ENCODE data around the gene PLAU.

The PLAU gene

GRCh38 chr10:73910764-73911552, at the start of gene PLAU:
Gene PLAU (plus strand): TSS chr10:73911132. CDS start chr10:73911556, 424 bp downstream.
- DNase-seq (ENCODE audit: low spot score), result peak; percentile 43

DNA sequence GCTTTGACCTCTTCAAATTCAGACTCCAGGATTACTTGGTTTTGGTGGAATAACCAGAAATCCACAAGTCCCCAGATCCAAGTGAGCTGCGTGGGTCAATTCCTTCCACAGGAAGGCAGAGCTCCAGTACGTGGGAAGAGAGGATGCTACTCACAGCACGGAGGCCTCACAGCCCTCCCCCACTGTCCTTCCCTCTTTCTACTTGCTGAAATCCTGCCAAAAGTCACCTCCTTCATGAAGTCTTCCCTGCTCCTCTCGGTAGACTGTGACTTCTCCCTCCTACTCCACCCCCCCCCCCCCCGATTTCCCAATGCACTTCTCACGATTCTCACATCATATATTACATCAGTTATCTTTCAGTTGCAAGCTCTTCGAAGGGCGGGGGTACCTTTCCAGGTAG, 48.9 kb upstream of the PLAU start:
- no peak for DNase-seq (ENCODE audit: low spot score)

- no peak for DNase-seq (ENCODE audit: low spot score)
These were observed 47.7 kb upstream of the PLAU start for GRCh38 chr10:73863039-73863817.

DNA sequence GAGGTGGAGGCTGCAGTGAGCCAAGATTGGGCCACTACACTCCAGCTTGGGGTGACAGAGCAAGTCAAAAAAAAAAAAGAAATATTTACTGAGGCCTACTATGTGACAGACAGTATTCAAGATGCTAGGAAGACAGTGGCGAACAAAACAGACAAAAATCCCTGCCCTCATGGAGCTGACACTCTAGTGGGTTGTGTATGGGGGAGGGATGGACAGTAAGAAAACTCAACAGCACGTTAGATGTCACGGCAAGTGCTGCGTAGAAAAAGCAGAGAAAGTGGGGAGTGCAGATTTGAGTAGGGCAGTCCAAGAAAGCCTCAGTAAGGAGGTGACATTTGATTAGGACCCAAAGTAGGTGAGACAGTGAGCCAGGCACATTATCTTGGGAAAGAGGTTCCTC, 46.7 kb upstream of the PLAU start:
- DNase-seq (ENCODE audit: low spot score), result no peak

GRCh38 chr10:73865107-73865458, 45.8 kb upstream of the PLAU start:
- no peak for DNase-seq (ENCODE audit: low spot score)

DNA sequence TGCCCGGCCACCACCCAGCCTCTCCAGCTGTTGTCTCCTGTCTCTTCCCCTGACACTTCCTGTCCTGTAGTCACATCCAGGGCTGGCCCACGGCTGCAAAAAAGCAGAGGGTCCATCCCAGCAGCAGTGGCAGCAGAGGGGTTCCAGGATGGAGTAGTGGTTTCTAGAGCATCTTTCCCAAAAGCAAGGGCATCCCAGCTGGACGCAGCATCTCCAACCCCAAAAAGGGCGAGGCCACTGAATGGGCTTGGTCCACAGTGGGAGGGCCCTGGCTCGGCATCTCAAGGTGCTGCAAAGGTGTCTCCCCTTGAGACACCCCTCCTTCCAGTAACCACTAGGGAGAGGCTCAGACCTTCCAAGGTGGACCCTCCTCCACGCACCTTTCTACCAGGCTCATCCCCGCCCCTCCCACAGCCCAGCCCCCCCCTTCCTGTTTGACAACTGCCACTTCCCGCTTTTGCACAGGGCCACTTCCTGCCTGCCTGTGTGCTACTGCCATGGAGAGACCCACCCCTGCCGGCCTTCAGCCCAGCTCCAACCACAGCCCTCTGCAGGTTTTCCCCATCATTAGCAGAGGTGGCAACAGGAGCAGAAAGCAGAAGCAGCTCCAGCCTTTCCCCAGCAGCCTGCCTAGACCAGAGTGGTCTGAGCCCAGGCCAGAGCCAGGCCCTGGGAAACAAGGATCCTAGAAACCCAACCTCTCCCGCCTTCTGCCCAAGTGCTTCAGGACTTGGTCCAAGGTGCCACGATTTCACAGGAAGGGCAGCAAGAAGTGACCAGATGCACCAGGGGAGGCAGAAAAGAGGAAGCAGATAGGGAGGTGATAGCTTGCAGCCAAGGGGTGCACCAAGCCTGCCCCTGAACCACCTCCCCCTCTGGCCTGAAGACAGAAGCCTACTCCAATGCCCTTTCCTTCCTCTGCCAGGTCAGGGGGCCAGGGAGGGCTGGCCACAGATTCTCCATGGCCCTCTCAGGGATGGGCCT, 45.2 kb upstream of the PLAU start:
- no peak for DNase-seq (ENCODE audit: low spot score)

DNA sequence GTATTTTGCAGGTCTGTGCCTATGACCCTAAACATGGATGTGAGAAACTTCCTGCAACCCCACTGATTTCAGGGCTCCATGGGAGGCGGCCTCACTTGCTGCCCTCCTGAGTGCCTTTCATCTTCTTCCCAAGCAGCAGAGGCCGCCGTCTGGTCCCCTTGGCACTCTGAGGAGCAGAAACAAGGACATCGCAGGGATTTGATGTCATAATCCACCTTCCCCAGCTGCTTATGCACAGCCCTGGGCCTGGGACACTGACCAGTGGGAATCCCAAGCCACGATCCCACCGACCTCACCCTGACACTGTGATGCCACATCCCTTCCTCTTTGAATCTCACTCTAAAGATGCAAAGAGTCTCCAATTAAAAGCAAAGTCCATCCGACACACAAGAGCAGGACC, 44.3 kb upstream of the PLAU start:
- DNase-seq (ENCODE audit: low spot score), result no peak

DNA sequence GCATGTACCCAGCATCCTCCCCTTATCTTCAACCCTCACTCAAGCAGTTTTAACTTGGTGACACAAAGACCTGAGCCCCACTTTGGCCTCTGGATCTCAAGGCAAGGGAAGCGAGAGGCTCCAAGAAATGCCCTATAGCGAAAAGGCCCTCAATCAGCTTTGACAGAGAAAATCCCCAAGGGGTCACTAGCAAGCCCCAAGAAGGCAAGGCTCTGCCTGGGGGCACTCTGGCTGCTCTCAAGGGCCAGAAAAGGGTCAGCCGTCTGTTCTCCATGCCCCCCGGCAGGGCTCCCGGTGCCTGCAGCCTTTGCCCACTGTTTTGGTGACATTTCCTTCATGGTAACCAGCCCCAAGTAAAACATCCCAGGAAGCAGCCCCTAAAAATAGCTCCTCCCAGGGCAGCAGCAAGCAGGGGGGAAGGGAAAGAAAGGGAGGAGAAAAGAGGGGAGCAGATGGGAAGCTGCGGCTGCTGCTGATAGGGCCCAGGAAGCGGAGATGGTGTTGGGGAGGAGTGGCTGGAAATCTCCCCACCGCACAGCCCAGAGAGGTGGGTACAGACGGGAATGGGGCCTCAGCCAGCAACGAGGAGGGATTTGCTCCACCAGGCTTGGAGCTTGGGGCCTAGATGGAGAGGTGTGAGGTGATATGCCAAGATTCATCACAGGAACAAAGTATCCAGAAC, 43.7 kb upstream of the PLAU start:
- DNase-seq (ENCODE audit: low spot score), result no peak

GRCh38 chr10:73867871-73868631, 42.9 kb upstream of the PLAU start:
- DNase-seq (ENCODE audit: low spot score), result no peak

DNA sequence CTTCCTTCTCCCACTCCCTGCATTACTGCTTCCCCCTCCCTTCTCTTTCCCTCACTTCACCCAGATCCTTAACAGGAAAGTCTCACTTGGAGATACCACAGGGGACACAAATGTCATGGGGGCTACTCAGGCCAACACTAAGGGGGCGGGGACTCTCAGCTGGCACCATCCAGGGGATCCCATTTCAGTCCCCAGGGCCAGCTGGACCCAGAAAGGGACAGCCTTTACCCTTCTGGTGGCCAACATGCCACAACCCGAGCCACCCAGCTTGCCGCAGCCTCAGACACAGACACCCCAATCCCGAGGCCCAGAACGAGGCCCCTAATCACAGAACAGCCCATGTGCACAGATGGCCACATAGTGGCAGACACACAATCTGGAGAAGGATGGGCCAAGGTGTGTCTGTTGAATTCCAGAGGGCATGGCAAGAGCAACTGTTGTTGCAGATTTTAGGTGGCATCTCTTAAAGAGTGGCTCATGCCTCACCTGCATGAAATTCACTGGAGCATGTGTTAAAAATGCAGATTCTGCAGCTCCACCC, 42.2 kb upstream of the PLAU start:
- DNase-seq (ENCODE audit: low spot score), result no peak

- no peak for DNase-seq (ENCODE audit: low spot score)
These were observed 39.4 kb upstream of the PLAU start for GRCh38 chr10:73871295-73872189.

DNA sequence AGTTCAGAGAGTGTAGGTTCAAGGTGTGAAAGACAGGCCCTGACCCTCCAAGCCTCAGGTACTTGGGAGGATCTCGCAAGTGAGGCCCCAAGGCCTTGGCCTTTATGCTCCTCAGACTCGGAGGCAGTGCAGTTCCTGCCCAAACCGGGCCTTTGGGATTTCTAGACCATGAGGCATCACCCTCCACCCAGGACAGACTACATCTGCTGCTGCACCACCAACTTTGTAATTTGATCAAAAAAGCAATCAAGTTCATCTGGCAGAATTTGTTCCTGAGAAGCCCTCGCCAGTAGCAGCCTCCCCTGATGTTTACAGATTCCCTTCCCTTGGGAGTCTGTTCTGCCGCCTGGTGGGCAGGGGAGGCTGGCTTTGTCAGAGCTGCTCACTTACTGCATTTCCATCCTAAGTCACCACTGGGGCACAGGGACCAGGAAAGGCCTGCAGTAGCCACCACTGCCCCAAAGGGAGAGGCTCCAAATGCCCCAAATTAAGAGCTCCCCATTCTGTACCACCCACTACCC, 38.7 kb upstream of the PLAU start:
- DNase-seq (ENCODE audit: low spot score), result no peak

DNA sequence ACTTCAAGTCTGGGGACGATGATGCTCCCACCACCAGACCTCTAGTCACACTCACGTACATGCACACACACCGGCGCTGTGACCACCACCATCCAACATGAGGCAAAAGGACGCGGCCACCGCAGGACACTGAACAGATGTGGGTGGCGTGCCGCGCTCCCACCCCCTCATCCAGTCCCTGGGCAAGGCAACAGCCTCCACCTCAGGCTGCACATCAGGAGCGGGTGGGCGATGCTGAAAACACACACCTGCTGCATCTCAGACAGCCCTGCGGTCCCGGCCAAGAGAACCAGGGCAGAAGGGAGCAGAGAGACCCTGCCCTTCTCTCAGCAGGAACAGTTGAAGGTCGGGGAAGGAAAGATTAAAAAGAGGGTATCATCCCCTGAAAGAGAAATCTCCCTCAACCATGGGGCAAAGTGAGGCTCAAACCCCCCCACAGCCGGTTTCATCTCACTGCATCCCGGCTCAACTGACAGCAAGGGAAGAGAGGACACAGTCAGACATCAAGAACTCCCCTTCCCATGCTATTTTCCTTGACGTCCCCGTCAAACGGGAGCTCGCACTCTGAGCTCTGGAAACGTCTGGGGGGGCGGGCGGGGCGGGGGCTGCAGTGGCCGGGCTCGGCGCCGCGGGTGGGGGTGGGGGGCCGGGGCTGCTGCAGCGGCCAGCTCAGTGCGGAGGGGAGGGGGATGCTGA, 37.6 kb upstream of the PLAU start:
- DNase-seq (ENCODE audit: low spot score), result no peak

- no peak for DNase-seq (ENCODE audit: low spot score)
These were observed 37.1 kb upstream of the PLAU start for GRCh38 chr10:73873838-73874215.

GRCh38 chr10:73874267-73875138, 36.4 kb upstream of the PLAU start, which contains the start of gene CAMK2G:
Gene CAMK2G (minus strand): TSS chr10:73874555. CDS start chr10:73874461, 94 bp downstream.
- peak; percentile 89 for DNase-seq (ENCODE audit: low spot score)

DNA sequence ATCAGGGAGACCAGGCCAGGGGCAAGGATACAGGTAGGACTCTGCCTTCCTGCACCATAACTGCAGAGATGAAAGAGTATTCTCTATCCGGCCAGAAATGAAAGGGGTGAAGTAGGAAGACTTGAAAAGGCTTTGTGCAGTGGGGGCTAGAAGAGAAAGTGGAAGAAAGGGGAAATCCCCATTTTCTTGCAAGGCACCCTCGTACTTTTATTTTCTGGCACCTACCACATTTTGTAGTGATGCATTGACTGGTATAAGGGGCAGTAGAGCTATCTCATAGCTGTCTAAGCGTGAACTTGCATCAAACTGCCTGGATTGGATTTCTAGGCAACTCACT, 35.8 kb upstream of the PLAU start:
- no peak for DNase-seq (ENCODE audit: low spot score)

DNA sequence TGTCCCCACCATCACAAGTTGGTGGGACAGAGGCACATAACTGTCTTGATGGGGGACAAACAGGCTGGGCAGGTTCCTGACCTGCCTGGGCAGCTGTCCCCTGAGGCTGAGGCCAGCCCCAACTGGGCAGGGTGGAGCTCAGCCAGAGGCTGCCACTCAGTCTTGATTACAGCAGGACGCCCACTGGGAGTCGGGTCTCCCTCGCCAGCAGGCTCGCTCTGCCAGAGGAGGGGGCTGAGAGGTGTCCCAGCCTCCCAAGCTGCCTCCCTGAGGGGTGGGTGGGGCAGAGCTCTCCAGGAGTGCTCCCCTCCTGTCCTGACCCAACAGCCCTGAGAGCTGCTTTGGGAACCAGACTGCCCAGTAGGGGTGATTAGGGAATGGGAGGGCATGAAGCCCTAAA, 34.8 kb upstream of the PLAU start:
- no peak for DNase-seq (ENCODE audit: low spot score)

GRCh38 chr10:73876566-73876965, 34.4 kb upstream of the PLAU start:
- no peak for DNase-seq (ENCODE audit: low spot score)

All from RKO (cell line).